Mucosa of descending colon (tissue), 3 donors: Measurements from ENCODE around the gene BOC. TPM values are rescaled to one million over a fixed set of nuclear protein-coding genes. Genes with fewer than 3 reads are reported as not detected.

Experiments used
- total RNA-seq, 3 donors: library from RNA; stranded (reverse); fragmentation: NEBNext Ultra II Directional in 2 of 3; extraction: Animal tissue kit (Norgen Biotek cat#: 25700) in 2 of 3; gene quantifications; one replicate each; pipeline versions ENCODE4 v1.2.1 to v1.2.4, GENCODE V29; 2021 to 2023
- donor health status: DM: no; HTN: no; CAD: no; lungs with moderate emphysema.
- donor health status: DM: no; HTN: no; CAD: no.
- donor health status: DM: no; HTN: yes; CAD: no.

BOC gene
- total RNA-seq, 3 donors from 2014 or later, result 4.9 to 70.9 (median 12.1) TPM

Other genes with a start within 250 kb of the BOC start
- 1 to 10 TPM in 2 of 3 donors, under 1 TPM in 1; 0.52 to 2.6 (median 1.8) TPM for gene CD200R1, start 236.5 kb upstream of the BOC start, total RNA-seq
- 10 to 100 TPM; 11.8 to 17.4 (median 17.0) TPM for gene GTPBP8, start 220.6 kb upstream of the BOC start, total RNA-seq
- 10 to 100 TPM; 10.8 to 17.5 (median 16.7) TPM for gene CFAP44, start 229.9 kb downstream of the BOC start, total RNA-seq